Suprapubic skin (tissue), 3 donors: Measurements from ENCODE around the gene RECK.

Experiments
- CTCF ChIP-seq, 2 donors: fragments of 200-600 bp in 1 of 2; fragments of 450-650 bp in 1 of 2; sonication (generic) in 1 of 2; IDR thresholded peaks; one replicate each; pipeline ENCODE4 v1.5.1; 2016 to 2019; ENCODE audit warnings: antibody characterized with exemption in 2 of 2, mild to moderate bottlenecking in 1 of 2, moderate library complexity in 1 of 2
- POLR2A ChIP-seq, 2 donors: fragments of 450-650 bp; IDR thresholded peaks; one replicate each; pipeline ENCODE4 v1.6.1; 2017; ENCODE audit warnings: antibody characterized with exemption in 2 of 2, mild to moderate bottlenecking in 2 of 2, moderate library complexity in 2 of 2

- TF ChIP-seq CTCF (IDR thresholded peaks at IDR 0.05), result no peak
- TF ChIP-seq POLR2A (IDR thresholded peaks at IDR 0.05), result peak; percentile 38 to 75
Measured at GRCh38 chr9:36036780-36037548, at the start of gene RECK.
